GM12878 (cell line): ENCODE results near the gene TRDMT1. TPM values are rescaled to one million over a fixed set of nuclear protein-coding genes. Genes with fewer than 3 reads are reported as not detected.

Experiments used
- ATAC-seq: fragments of 200-7000 bp; cut with Tn5 transposase; 3 replicates; pipeline ENCODE4 v1.9.1; 2020; ENCODE audit warnings: mild to moderate bottlenecking, moderate library complexity
- BruUV-seq: library from RNA; stranded (reverse); fragments of 400-500 nt; replicated peaks from 2 replicates; lab custom pipeline; 2021; lab: Mats Ljungman, UMichigan
- CTCF ChIA-PET: fragments of 300-600 bp; sonication (Branson Sonifier 250); formaldehyde crosslinking; extraction: SDS; loops from one replicate; lab custom pipeline; 2021; ENCODE audit warnings: inconsistent platforms; lab: Yijun Ruan, JAX
- POLR2A ChIA-PET: fragments of 350-600 bp; formaldehyde crosslinking; extraction: SDS; loops from one replicate; lab custom pipeline; 2021; ENCODE audit warnings: inconsistent platforms; lab: Charles Lee
- RAD21 ChIA-PET: fragments of 300-600 bp; sonication (Branson Sonifier 250); formaldehyde crosslinking; loops from one replicate; lab custom pipeline; 2023; ENCODE audit warnings: antibody characterized with exemption; ENCODE audit not compliant: unreplicated experiment; lab: Charles Lee
- SMC1A ChIA-PET: fragments of 300-600 bp; sonication (Branson Sonifier 250); formaldehyde crosslinking; loops from one replicate; lab custom pipeline; 2023; ENCODE audit not compliant: unreplicated experiment, uncharacterized antibody; lab: Charles Lee
- DNase-seq: peaks from one replicate; pipeline ENCODE4 v3.0.0-alpha.2; 2011; ENCODE audit warnings: low read depth, low spot score
- FAIRE-seq: peaks from 3 replicates; lab custom pipeline; 2011; peaks lifted over from hg19 to GRCh38; lab: Jason Lieb, UNC
- H2AFZ ChIP-seq: 2 replicates; pipeline ENCODE4 v1.6.0; 2011; ENCODE audit warnings: low read depth, low read length, control low read depth; ENCODE audit not compliant: control insufficient read depth
- H3K27ac ChIP-seq: 2 replicates; pipeline ENCODE4 v1.5.1; 2011; ENCODE audit warnings: control low read depth; ENCODE audit not compliant: control insufficient read depth, insufficient read depth
- H3K27me3 ChIP-seq, 2 experiments: replicated peaks in 1 of 2; 2 replicates each; pipeline versions ENCODE4 v1.6.0 to v1.6.1; 2011; ENCODE audit warnings: low read length in 1 of 2; ENCODE audit not compliant: control insufficient read depth in 2 of 2, insufficient read depth in 2 of 2
- H3K36me3 ChIP-seq, 2 experiments: 2 replicates each; pipeline ENCODE4 v1.5.1; 2011; ENCODE audit warnings: low read length in 1 of 2; ENCODE audit not compliant: control insufficient read depth in 2 of 2, insufficient read depth in 2 of 2
- H3K4me1 ChIP-seq: 2 replicates; pipeline ENCODE4 v1.6.1; 2011; ENCODE audit warnings: mild to moderate bottlenecking, low read length, moderate library complexity, mixed read lengths; ENCODE audit not compliant: control insufficient read depth, insufficient read depth
- H3K4me2 ChIP-seq: 2 replicates; pipeline ENCODE4 v1.6.0; 2011; ENCODE audit warnings: control low read depth; ENCODE audit not compliant: control insufficient read depth, insufficient read depth
- H3K4me3 ChIP-seq: fragments of 200-600 bp; sonication (generic); 2 replicates; pipeline ENCODE4 v1.5.1; 2016
- H3K79me2 ChIP-seq: 2 replicates; pipeline ENCODE4 v1.6.0; 2011; ENCODE audit warnings: low read length; ENCODE audit not compliant: control insufficient read depth, insufficient read depth
- H3K9ac ChIP-seq: 2 replicates; pipeline ENCODE4 v1.8.0; 2011; ENCODE audit warnings: low read length, control low read depth, mixed read lengths; ENCODE audit not compliant: control insufficient read depth, insufficient read depth
- H3K9me3 ChIP-seq: replicated peaks from 3 replicates; pipeline ENCODE4 v1.5.1; 2011; ENCODE audit warnings: mild to moderate bottlenecking, low read length; ENCODE audit not compliant: control insufficient read depth, insufficient read depth
- H4K20me1 ChIP-seq: 2 replicates; pipeline ENCODE4 v1.6.0; 2011; ENCODE audit not compliant: control insufficient read depth, insufficient read depth
- ATF2 ChIP-seq: IDR thresholded peaks from 2 replicates; pipeline ENCODE4 v1.6.1; 2012; ENCODE audit warnings: low read length, inconsistent platforms
- CEBPB ChIP-seq, 2 experiments: fragments of 150-350 bp in 1 of 2; IDR thresholded peaks; 2 replicates each; pipeline ENCODE4 v1.6.1; 2012 to 2014; ENCODE audit warnings: low read depth in 2 of 2, low read length in 2 of 2, borderline replicate concordance in 1 of 2, inconsistent platforms in 1 of 2
- CTCF ChIP-seq, 3 experiments: IDR thresholded peaks in 2 of 3; conservative IDR thresholded peaks in 1 of 3; 2 replicates each; pipeline ENCODE4 v1.5.1; 2011; ENCODE audit warnings: low read depth in 3 of 3, low read length in 3 of 3, mild to moderate bottlenecking in 3 of 3, control low read depth in 2 of 3, moderate library complexity in 2 of 3, inconsistent platforms in 1 of 3, mixed read lengths in 1 of 3; ENCODE audit not compliant: control insufficient read depth in 2 of 3, insufficient read depth in 1 of 3; ENCODE audit errors: extremely low read depth in 1 of 3
- MEF2B ChIP-seq: fragments of 450-650 bp; IDR thresholded peaks from 2 replicates; pipeline ENCODE4 v1.6.1; 2018; ENCODE audit warnings: mild to moderate bottlenecking, moderate library complexity; ENCODE audit not compliant: partially characterized antibody, poor library complexity, severe bottlenecking
- MXI1 ChIP-seq: fragments of 150-350 bp; IDR thresholded peaks from 2 replicates; pipeline ENCODE4 v1.6.1; 2011; ENCODE audit warnings: low read depth, mild to moderate bottlenecking, inconsistent platforms, low read length, improper control_type of control experiment
- RB1 ChIP-seq: fragments of 450-650 bp; formaldehyde crosslinking; IDR thresholded peaks from 2 replicates; pipeline ENCODE4 v1.6.1; 2017; ENCODE audit warnings: mild to moderate bottlenecking, borderline replicate concordance
- RUNX3 ChIP-seq: IDR thresholded peaks from 2 replicates; pipeline ENCODE4 v1.6.1; 2012; ENCODE audit warnings: low read length, inconsistent platforms
- SMAD1 ChIP-seq: fragments of 450-650 bp; IDR thresholded peaks from 2 replicates; pipeline ENCODE4 v1.6.1; 2018; ENCODE audit warnings: mild to moderate bottlenecking, low read depth; ENCODE audit not compliant: partially characterized antibody
- STAT3 ChIP-seq: IDR thresholded peaks from 2 replicates; pipeline ENCODE4 v1.6.1; 2011; ENCODE audit warnings: low read depth, low read length, improper control_type of control experiment
- TCF7 ChIP-seq: IDR thresholded peaks from 2 replicates; pipeline ENCODE4 v1.6.1; 2014; ENCODE audit warnings: antibody characterized with exemption, borderline replicate concordance
- USF1 ChIP-seq: IDR thresholded peaks from 2 replicates; pipeline ENCODE4 v1.6.1; 2011; ENCODE audit warnings: borderline replicate concordance, low read depth, mild to moderate bottlenecking, moderate library complexity, mixed read lengths, low read length; ENCODE audit not compliant: insufficient read depth; ENCODE audit errors: extremely low read length
- WGBS: methylation state at CpG from one replicate; pipeline ENCODE4 v1.1.6; 2016; ENCODE audit warnings: low lambda C conversion rate; ENCODE audit not compliant: insufficient replicate concordance, insufficient coverage; ENCODE audit errors: missing lambda C conversion rate; 5-methylcytosine and 5-hydroxymethylcytosine counted together
- in situ Hi-C: fragments of 300-500 bp; cut with MboI; formaldehyde crosslinking; loops from 9 replicates; pipeline ENCODE4 v1.14.3; 2018; ENCODE audit warnings: mixed read lengths
- intact Hi-C: fragments of 100-400 bp; cut with micrococcal nuclease; formaldehyde crosslinking; loops from one replicate; pipeline ENCODE4 v1.14.2; 2022; ENCODE audit not compliant: unreplicated experiment
- polyA plus RNA-seq, 11 experiments: library from polyadenylated mRNA; depleted of rRNA in 4 of 11; unstranded in 6 of 11; stranded (reverse) in 5 of 11; fragments of >200 nt; fragmentation: Nextera tagmentation in 4 of 11; fragmentation: Illumina TruSeq in 1 of 11; extraction: Ambion mirVana in 4 of 11; extraction: Trizol in 1 of 11; gene quantifications; 1 replicate in 1 of 11; 2 replicates in 10 of 11; pipeline versions ENCODE4 v1.2.1 to v1.2.3, GENCODE V29; 2011 to 2016; ENCODE audit warnings: inconsistent platforms in 2 of 11, missing spikeins in 2 of 11, low read depth in 1 of 11
- total RNA-seq, 4 experiments: library from RNA; depleted of rRNA in 3 of 4; stranded (reverse); fragments of >200 nt in 3 of 4; fragmentation: Illumina TruSeq in 1 of 4; extraction: Trizol in 1 of 4; gene quantifications; 2 replicates each; pipeline versions ENCODE4 v1.2.1 to v1.2.3, GENCODE V29; 2013 to 2021

TRDMT1 gene
- total and polyA plus RNA-seq, 10 of the 15 experiments (the other 5 are each of a cell fraction or from before 2014, with no cell fraction given): 2.3 to 9.7 (median 4.6) TPM

DNA sequence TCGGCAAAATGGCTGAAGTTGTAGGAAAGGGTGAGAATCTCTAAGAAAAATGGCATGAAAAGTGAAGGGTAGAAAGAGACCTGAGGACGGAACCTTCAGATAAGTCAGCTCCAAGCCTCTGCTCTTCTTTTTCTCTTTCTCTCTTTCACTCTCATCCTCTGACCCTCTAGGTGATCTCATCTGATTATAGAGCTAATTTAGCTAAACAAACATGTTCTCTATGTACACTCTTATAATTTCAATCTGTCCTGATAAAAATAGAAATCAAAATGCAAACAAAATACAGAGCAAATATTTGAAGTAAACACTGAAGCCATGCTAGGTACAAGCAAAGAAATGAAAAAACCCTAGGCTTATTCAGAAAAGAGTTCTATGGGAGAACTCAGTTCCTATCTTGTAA lies 57.4 kb downstream of the TRDMT1 start:
- Histone ChIP-seq H3K4me1 (no peaks in the 10 kb centered on the region), H3K27me3 (no peaks in the 10 kb centered on the region), H3K79me2 (no peaks in the 10 kb centered on the region), H3K9me3 (no peaks in the 10 kb centered on the region), H3K36me3 (no peaks in the 10 kb centered on the region), H3K9ac (no peak overlapping the region), H2AFZ (no peak overlapping the region), H3K4me2 (no peak overlapping the region), H4K20me1 (no peaks in the 10 kb centered on the region), H3K4me3 (no peak overlapping the region), H3K27ac (no peak overlapping the region)
- SMC1A ChIA-PET: interaction anchor here (0.6 to 1.2 kb wide), 2 partner anchors 80 to 87 kb away, joined by 3 to 4 read pairs; no protein-coding TSS in a partner anchor
- FAIRE-seq (no peak), ATAC-seq (no peak), DNase-seq (no peak)
- POLR2A ChIA-PET: no interaction called here
- intact Hi-C loops (no loop called here), in situ Hi-C loops (no loop called here)
- no TSS peak for BruUV-seq
- CTCF ChIA-PET: interaction anchor here (0.9 kb wide), 1 partner anchor 222 kb away, joined by 3 read pairs; no protein-coding TSS in a partner anchor
- RAD21 ChIA-PET: no interaction called here
- 93% methylated on average over 2 of the region's 2 CpGs for WGBS
- TF ChIP-seq SMAD1 (no peak), MEF2B (no peak), RB1 (no peak), STAT3 (no peak), CTCF (IDR thresholded peaks at IDR 0.05 in 2 of 3, conservative IDR thresholded peaks at IDR 0.05 in 1 of 3; ENCODE audit: control insufficient read depth in 2 of 3, extremely low read depth in 1 of 3, insufficient read depth in 1 of 3, low read depth in 3 of 3, low read length in 3 of 3) (no peak), TCF7 (no peak), ATF2 (no peak), USF1 (no peak), MXI1 (no peak), CEBPB (IDR thresholded peaks at IDR 0.05; ENCODE audit: borderline replicate concordance in 1 of 2, low read depth in 2 of 2, low read length in 2 of 2) (no peak), RUNX3 (no peak)
